ENCODE measurements around the gene UTP20. TPM values are rescaled to one million over a fixed set of nuclear protein-coding genes. Genes with fewer than 3 reads are reported as not detected.

Gene UTP20
- total and polyA plus RNA-seq, 4 donors: 1.5 to 10.1 (median 4.4) TPM

Small RNA genes within 50 kb of the gene (small RNA-seq; reads per million reads assigned to genes)
- gene RNU6-1068P (not detected), gene RPS27P23 (not detected)

Other genes with a start within 250 kb of the UTP20 start
- gene SLC5A8, start 69.9 kb upstream of the UTP20 start, total RNA-seq: not detected
- gene SLC5A8, start 69.9 kb upstream of the UTP20 start, polyA plus RNA-seq: not detected
- gene ARL1, start 127.7 kb downstream of the UTP20 start, total RNA-seq: 10 to 100 TPM; 29.2 to 44.8 TPM
- 10 to 100 TPM; 33.3 to 40.3 TPM for gene ARL1, start 127.7 kb downstream of the UTP20 start, polyA plus RNA-seq
- gene SPIC, start 195.2 kb downstream of the UTP20 start, total RNA-seq: 10 to 100 TPM in 1 of 2 donors, 1 to 10 TPM in 1; 2.3 to 17.7 TPM
- gene SPIC, start 195.2 kb downstream of the UTP20 start, polyA plus RNA-seq: 1 to 10 TPM in 1 of 2 donors, under 1 TPM in 1; 0.32 to 1.2 TPM